ENCODE measurements around the gene ADD3.

GRCh38 chr10:110107430-110107829 lies 99.6 kb downstream of the ADD3 start:
- no peak for TF ChIP-seq CTCF (IDR thresholded peaks at IDR 0.05)
- TF ChIP-seq POLR2A (IDR thresholded peaks at IDR 0.05): no peak
